Retinal pigment epithelial cell (primary cell): ENCODE data around the gene TMEM128.

ENCODE experiments used
- DNase-seq: peaks from one replicate; pipeline ENCODE4 v3.0.0-alpha.2; 2010; ENCODE audit warnings: low read depth
- H3K4me3 ChIP-seq: 2 replicates; pipeline ENCODE4 v1.5.1; 2011; ENCODE audit warnings: mild to moderate bottlenecking, low read length, control low read depth, moderate library complexity
- CTCF ChIP-seq: conservative IDR thresholded peaks from 2 replicates; pipeline ENCODE4 v1.5.1; 2011; ENCODE audit warnings: low read depth, low read length, control low read depth, inconsistent platforms

The TMEM128 gene

GRCh38 chr4:4248029-4248884 lies at the start of gene TMEM128:
Gene TMEM128 (minus strand): TSS chr4:4248223. CDS start chr4:4248202, 21 bp downstream.
- peak within 1 kb of the TSS; percentile 95 for H3K4me3 ChIP-seq
- peak; percentile 37 for TF ChIP-seq CTCF

GRCh38 chr4:4296283-4296846 lies 48.3 kb upstream of the TMEM128 start:
- TF ChIP-seq CTCF: no peak
- H3K4me3 ChIP-seq: no peak overlapping the region
- DNase-seq: no peak

More at GRCh38 chr4:4248029-4248884, at the start of gene TMEM128:
- peak; percentile 70 for DNase-seq

- DNase-seq: no peak
- no peak overlapping the region for H3K4me3 ChIP-seq
- TF ChIP-seq CTCF: no peak
Measured at GRCh38 chr4:4293279-4293678, 45.3 kb upstream of the TMEM128 start.

GRCh38 chr4:4289941-4290850 lies 42.2 kb upstream of the TMEM128 start, which contains the start of the genes LYAR and ZBTB49:
Gene LYAR (minus strand): TSS chr4:4290154. CDS start chr4:4283742, 6,412 bp downstream.
Gene ZBTB49 (plus strand): TSS chr4:4290251. CDS start chr4:4299946, 9,695 bp downstream.
- H3K4me3 ChIP-seq: peak within 1 kb of the TSS; percentile 92
- TF ChIP-seq CTCF: no peak
- DNase-seq: peak; percentile 60

- H3K4me3 ChIP-seq: peak overlapping the region; percentile 92
- no peak for TF ChIP-seq CTCF
- DNase-seq: no peak
Measured at GRCh38 chr4:4289597-4289940, 41.5 kb upstream of the TMEM128 start.

- DNase-seq: no peak
- H3K4me3 ChIP-seq: peak overlapping the region; percentile 92
- no peak for TF ChIP-seq CTCF
Measured at GRCh38 chr4:4289055-4289454, 41.0 kb upstream of the TMEM128 start.
